ENCODE measurements around the gene CALML4.
"Not testable (repeated sequence)": the region's sequence is repeated elsewhere in the genome, so short reads cannot be mapped to it uniquely, and the experiment has no call there.

DNA sequence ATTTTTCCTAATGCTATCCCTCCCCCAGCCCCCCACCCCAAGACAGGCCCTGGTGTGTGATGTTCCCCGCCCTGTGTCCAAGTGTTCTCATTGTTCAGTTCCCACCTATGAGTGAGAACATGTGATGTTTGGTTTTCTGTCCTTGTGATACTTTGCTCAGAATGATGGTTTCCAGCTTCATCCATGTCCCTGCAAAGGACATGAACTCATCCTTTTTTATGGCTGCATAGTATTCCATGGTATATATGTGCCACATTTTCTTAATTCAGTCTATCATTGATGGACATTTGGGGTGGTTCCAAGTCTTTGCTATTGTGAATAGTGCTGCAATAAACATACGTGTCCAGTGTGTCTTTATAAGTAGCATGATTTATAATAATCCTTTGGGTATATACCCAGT is 33.1 kb downstream of the CALML4 start:
- TF ChIP-seq POLR2A, POLR2AphosphoS5 (IDR thresholded peaks at IDR 0.05; ENCODE audit: low read depth, low read length): not testable (repeated sequence)

Measured in GM12892 (cell line).